ENCODE results near the gene CFAP65. TPM values are rescaled to one million over a fixed set of nuclear protein-coding genes. Genes with fewer than 3 reads are reported as not detected.

CFAP65 gene
- total and polyA plus RNA-seq, 2 of the 13 experiments (the other 11 are each of a cell fraction or from before 2014, with no cell fraction given): 0.05 TPM; not detected in 1

GRCh38 chr2:218993345-218994315 lies 47.7 kb downstream of the CFAP65 start, which contains the start of gene CRYBA2 (continued):
- TF ChIP-seq ZGPAT (CRISPR knock-in tag; IDR thresholded peaks at IDR 0.05) (no peak), BRD4 (CRISPR knock-in tag; IDR thresholded peaks at IDR 0.05) (no peak), ZNF30 (CRISPR knock-in tag; IDR thresholded peaks at IDR 0.05) (no peak), ZNF687 (CRISPR knock-in tag; IDR thresholded peaks at IDR 0.05) (peak; percentile 41), ZNF407 (CRISPR knock-in tag; IDR thresholded peaks at IDR 0.05; ENCODE audit: not compliant biosample characterization) (peak; percentile 49), JUN (CRISPR knock-in tag; IDR thresholded peaks at IDR 0.05) (no peak), KLF15 (CRISPR knock-in tag; IDR thresholded peaks at IDR 0.05; ENCODE audit: borderline replicate concordance) (no peak), MBNL3 (CRISPR knock-in tag; conservative IDR thresholded peaks at IDR 0.05) (no peak), CHD2 (IDR thresholded peaks at IDR 0.05; ENCODE audit: low read depth, low read length) (no peak), ZNF225 (CRISPR knock-in tag; IDR thresholded peaks at IDR 0.05) (no peak), ZNF20 (CRISPR knock-in tag; IDR thresholded peaks at IDR 0.05) (no peak), ZNF563 (CRISPR knock-in tag; IDR thresholded peaks at IDR 0.05) (no peak), ZSCAN25 (CRISPR knock-in tag; IDR thresholded peaks at IDR 0.05) (0 out of 2 replicates have a peak, but pooled peaks have one; percentile 2), RFXAP (CRISPR knock-in tag; IDR thresholded peaks at IDR 0.05; ENCODE audit: borderline replicate concordance) (no peak), ZNF12 (CRISPR knock-in tag; IDR thresholded peaks at IDR 0.05) (no peak)

All from HepG2 (cell line).